HepG2 (cell line): ENCODE results near the gene PIANP. TPM values are rescaled to one million over a fixed set of nuclear protein-coding genes. Genes with fewer than 3 reads are reported as not detected.

ENCODE experiments used
- ATAC-seq: fragments of 200-7000 bp; cut with Tn5 transposase; 3 replicates; pipeline ENCODE4 v1.9.1; 2020; ENCODE audit warnings: mild to moderate bottlenecking, moderate library complexity
- BruUV-seq: library from RNA; stranded (reverse); fragments of 400-500 nt; replicated peaks from 2 replicates; lab custom pipeline; 2021; lab: Mats Ljungman, UMichigan
- CTCF ChIA-PET: fragments of 300-600 bp; formaldehyde crosslinking; extraction: SDS; loops from one replicate; lab custom pipeline; 2021; ENCODE audit warnings: low total read pairs, inconsistent platforms, low intra/inter-chr PET ratio; lab: Yijun Ruan, JAX
- POLR2A ChIA-PET: fragments of 350-600 bp; sonication (Branson Sonifier 250); formaldehyde crosslinking; loops from one replicate; lab custom pipeline; 2020; ENCODE audit warnings: antibody characterized with exemption, inconsistent platforms; lab: Yijun Ruan, JAX
- DNase-seq: peaks from one replicate; pipeline ENCODE4 v3.0.0-alpha.2; 2015; ENCODE audit warnings: low spot score
- FAIRE-seq: peaks from 3 replicates; lab custom pipeline; 2011; peaks lifted over from hg19 to GRCh38; lab: Jason Lieb, UNC
- H2AFZ ChIP-seq: one replicate; pipeline ENCODE4 v1.6.1; 2011; ENCODE audit warnings: low read length, inconsistent platforms
- H3K27ac ChIP-seq: fragments of 300-600 bp; 3 replicates; pipeline ENCODE4 v1.8.0; 2011; ENCODE audit warnings: mixed run types, mild to moderate bottlenecking, mixed read lengths, low read length, inconsistent platforms; ENCODE audit not compliant: insufficient read depth; ENCODE audit errors: extremely low read length
- H3K27me3 ChIP-seq, 2 experiments: fragments of 200-600 bp in 1 of 2; 2 replicates in 1 of 2; 3 replicates in 1 of 2; pipeline versions ENCODE4 v1.6.0 to v1.8.0; 2011; ENCODE audit warnings: low read length in 2 of 2, mild to moderate bottlenecking in 2 of 2, moderate library complexity in 2 of 2, inconsistent platforms in 1 of 2; ENCODE audit not compliant: insufficient read depth in 2 of 2, control insufficient read depth in 1 of 2
- H3K36me3 ChIP-seq, 2 experiments: fragments of 200-600 bp in 1 of 2; replicated peaks in 1 of 2; 2 replicates in 1 of 2; 3 replicates in 1 of 2; pipeline versions ENCODE4 v1.5.1 to v1.8.0; 2011; ENCODE audit warnings: low read length in 2 of 2, inconsistent platforms in 1 of 2; ENCODE audit not compliant: insufficient read depth in 2 of 2, control insufficient read depth in 1 of 2
- H3K4me1 ChIP-seq: 2 replicates; pipeline ENCODE4 v1.5.1; 2012; ENCODE audit warnings: low read length, inconsistent platforms; ENCODE audit not compliant: insufficient read depth
- H3K4me2 ChIP-seq: 2 replicates; pipeline ENCODE4 v1.6.0; 2011; ENCODE audit warnings: low read depth, low read length, inconsistent platforms
- H3K4me3 ChIP-seq, 3 experiments: fragments of 200-600 bp in 1 of 3; sonication (generic), shearing (Covaris generic) in 1 of 3; replicated peaks in 1 of 3; 2 replicates each; pipeline ENCODE4 v1.5.1; 2011 to 2016; ENCODE audit warnings: low read length in 3 of 3, inconsistent platforms in 2 of 3, low read depth in 2 of 3, mild to moderate bottlenecking in 2 of 3, control low read depth in 1 of 3, mixed read lengths in 1 of 3; ENCODE audit not compliant: insufficient read depth in 1 of 3
- H3K79me2 ChIP-seq: one replicate; pipeline ENCODE4 v1.6.1; 2011; ENCODE audit warnings: low read length, inconsistent platforms; ENCODE audit not compliant: insufficient read depth
- H3K9ac ChIP-seq: 2 replicates; pipeline ENCODE4 v1.6.0; 2011; ENCODE audit warnings: mild to moderate bottlenecking, low read depth, low read length, inconsistent platforms; ENCODE audit not compliant: insufficient read depth
- H3K9me3 ChIP-seq: 2 replicates; pipeline ENCODE4 v1.5.1; 2012; ENCODE audit warnings: mild to moderate bottlenecking, low read length
- H4K20me1 ChIP-seq: 2 replicates; pipeline ENCODE4 v1.6.0; 2011; ENCODE audit warnings: inconsistent platforms, mild to moderate bottlenecking, low read length, moderate library complexity; ENCODE audit not compliant: insufficient read depth
- ARID3A ChIP-seq: IDR thresholded peaks from 2 replicates; pipeline ENCODE4 v1.6.1; 2012; ENCODE audit warnings: low read depth, low read length, improper control_type of control experiment
- CEBPB ChIP-seq: IDR thresholded peaks from 2 replicates; pipeline ENCODE4 v1.6.1; 2011; ENCODE audit warnings: low read depth, low read length, improper control_type of control experiment, borderline replicate concordance
- CEBPG ChIP-seq: IDR thresholded peaks from 2 replicates; pipeline ENCODE4 v1.6.1; 2016
- CSRNP1 ChIP-seq: sonication (generic); formaldehyde crosslinking; IDR thresholded peaks from 2 replicates; pipeline ENCODE4 v1.8.1; 2023; ENCODE audit warnings: mild to moderate bottlenecking, missing genetic modification reagents
- FOXJ3 ChIP-seq: sonication (generic); formaldehyde crosslinking; IDR thresholded peaks from 2 replicates; pipeline ENCODE4 v1.4.0; 2020; ENCODE audit warnings: missing genetic modification reagents, mild to moderate bottlenecking, borderline replicate concordance
- HCFC1 ChIP-seq: fragments of 150-350 bp; IDR thresholded peaks from 2 replicates; pipeline ENCODE4 v1.6.1; 2014; ENCODE audit warnings: low read depth, low read length
- SMARCC2 ChIP-seq: fragments of 450-650 bp; IDR thresholded peaks from 2 replicates; pipeline ENCODE4 v1.6.1; 2017; ENCODE audit warnings: antibody characterized with exemption, mild to moderate bottlenecking
- STAG1 ChIP-seq: sonication (generic); formaldehyde crosslinking; IDR thresholded peaks from 2 replicates; pipeline ENCODE4 v1.4.0; 2020; ENCODE audit warnings: missing genetic modification reagents
- ZBTB42 ChIP-seq: sonication (generic); formaldehyde crosslinking; IDR thresholded peaks from 2 replicates; pipeline ENCODE4 v1.5.0; 2020; ENCODE audit warnings: mild to moderate bottlenecking, missing genetic modification reagents
- ZNF362 ChIP-seq: sonication (generic); formaldehyde crosslinking; IDR thresholded peaks from 2 replicates; pipeline ENCODE4 v1.4.0; 2020; ENCODE audit warnings: missing genetic modification reagents, mild to moderate bottlenecking, borderline replicate concordance
- ZNF383 ChIP-seq: sonication (generic); formaldehyde crosslinking; IDR thresholded peaks from 2 replicates; pipeline ENCODE4 v1.4.0; 2020; ENCODE audit warnings: missing genetic modification reagents, mild to moderate bottlenecking, borderline replicate concordance
- ZNF557 ChIP-seq: sonication (generic); formaldehyde crosslinking; IDR thresholded peaks from 2 replicates; pipeline ENCODE4 v1.4.0; 2020; ENCODE audit warnings: missing genetic modification reagents
- WGBS: methylation state at CpG from one replicate; pipeline ENCODE4 v1.1.6; 2017; ENCODE audit warnings: low lambda C conversion rate; 5-methylcytosine and 5-hydroxymethylcytosine counted together
- in situ Hi-C: cut with HindIII; loops from 2 replicates; pipeline ENCODE4 v1.10.0; 2017; ENCODE audit warnings: low pct_unique_long_range_greater_than_20kb; ENCODE audit not compliant: extremely low pct_ligation_motif_present
- intact Hi-C: fragments of 100-400 bp; cut with micrococcal nuclease; formaldehyde crosslinking; loops from one replicate; pipeline ENCODE4 v1.10.0; 2022; ENCODE audit not compliant: unreplicated experiment
- polyA plus RNA-seq, 8 experiments: library from polyadenylated mRNA; depleted of rRNA in 3 of 8; stranded (reverse) in 7 of 8; unstranded in 1 of 8; fragments of >200 nt; fragmentation: Illumina TruSeq in 4 of 8; extraction: Trizol in 4 of 8; gene quantifications; 2 replicates each; pipeline versions ENCODE4 v1.2.1 to v1.2.3, GENCODE V29; 2011 to 2016; ENCODE audit warnings: low read depth in 4 of 8, missing spikeins in 1 of 8, mixed read lengths in 1 of 8; ENCODE audit not compliant: insufficient read depth in 1 of 8
- total RNA-seq, 5 experiments: library from RNA; depleted of rRNA; stranded (reverse); fragments of >200 nt; fragmentation: Illumina TruSeq; extraction: Trizol; gene quantifications; 2 replicates each; pipeline ENCODE4 v1.2.3, GENCODE V29; 2016; ENCODE audit warnings: low read depth in 1 of 5
- TF ChIP-seq, protein P1 (sequence below): sonication (generic); formaldehyde crosslinking; IDR thresholded peaks from 2 replicates; pipeline ENCODE4 v1.5.0; 2020; ENCODE audit warnings: mild to moderate bottlenecking, missing genetic modification reagents, moderate library complexity
- TF ChIP-seq, protein P2 (sequence below): sonication (generic); formaldehyde crosslinking; IDR thresholded peaks from 2 replicates; pipeline ENCODE4 v1.4.0; 2020; ENCODE audit warnings: missing genetic modification reagents, borderline replicate concordance

Gene PIANP
- total and polyA plus RNA-seq, 2 of the 13 experiments (the other 11 are each of a cell fraction or from before 2014, with no cell fraction given): not detected

DNA sequence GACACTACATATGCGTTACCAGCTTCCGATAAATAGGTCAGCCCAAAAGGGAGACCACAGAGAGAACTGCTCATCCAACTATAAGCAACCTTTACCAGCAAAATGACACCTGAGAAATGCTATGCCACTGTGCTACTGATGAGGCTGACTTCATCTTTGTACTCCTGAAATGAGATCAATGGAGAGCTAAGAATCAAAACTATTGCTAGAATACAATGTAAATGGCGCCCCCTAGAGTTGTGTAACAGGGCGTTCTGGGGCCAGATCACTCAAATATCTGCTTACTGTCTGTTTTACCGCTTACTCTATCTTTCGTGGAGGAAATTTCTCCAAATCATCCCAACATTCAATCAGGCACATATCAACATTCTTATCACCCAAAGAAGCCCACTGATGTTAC is 16.0 kb downstream of the PIANP start:
- ChIA-PET CTCF (interaction anchor here (1.9 kb wide), 1 partner anchor 67 kb away, joined by 15 read pairs; no protein-coding TSS in a partner anchor), POLR2A (no interaction called here)
- Histone ChIP-seq H3K4me1 (peaks cover 46% of the 10 kb centered on the region), H3K9me3 (no peaks in the 10 kb centered on the region), H3K36me3 (peaks cover 0 to 16% of the 10 kb centered on the region in 2 experiments; a peak in 4 of 5 replicates), H3K4me3 (no peak overlapping the region), H3K79me2 (peaks cover 77% of the 10 kb centered on the region), H3K27me3 (no peaks in the 10 kb centered on the region; a peak in 2 of 5 replicates), H3K4me2 (no peak overlapping the region), H2AFZ (no peak overlapping the region), H3K9ac (no peak overlapping the region), H3K27ac (no peak overlapping the region), H4K20me1 (peaks cover 8% of the 10 kb centered on the region)
- FAIRE-seq (no peak), DNase-seq (peak; percentile 57), ATAC-seq (no peak)
- in situ Hi-C loops: no loop called here
- BruUV-seq: no TSS peak
- intact Hi-C loops: loop anchor here (5.0 kb wide), 1 partner anchor 127 kb away; the partner anchor contains the start of gene IFFO1
- WGBS: 76% methylated on average over 6 of the region's 6 CpGs
- no peak for TF ChIP-seq SMARCC2
- TF ChIP-seq ZNF362: no peak
- peak; percentile 45 for TF ChIP-seq STAG1 (CRISPR knock-in tag)
- TF ChIP-seq CEBPG (CRISPR knock-in tag): peak; percentile 40; the same call in 1 of the 2 replicates
- TF ChIP-seq HCFC1: no peak
- TF ChIP-seq ARID3A: peak; percentile 61
- no peak for TF ChIP-seq ZNF557 (CRISPR knock-in tag)
- TF ChIP-seq FOXJ3 (CRISPR knock-in tag): no peak
- TF ChIP-seq, protein P1, sequence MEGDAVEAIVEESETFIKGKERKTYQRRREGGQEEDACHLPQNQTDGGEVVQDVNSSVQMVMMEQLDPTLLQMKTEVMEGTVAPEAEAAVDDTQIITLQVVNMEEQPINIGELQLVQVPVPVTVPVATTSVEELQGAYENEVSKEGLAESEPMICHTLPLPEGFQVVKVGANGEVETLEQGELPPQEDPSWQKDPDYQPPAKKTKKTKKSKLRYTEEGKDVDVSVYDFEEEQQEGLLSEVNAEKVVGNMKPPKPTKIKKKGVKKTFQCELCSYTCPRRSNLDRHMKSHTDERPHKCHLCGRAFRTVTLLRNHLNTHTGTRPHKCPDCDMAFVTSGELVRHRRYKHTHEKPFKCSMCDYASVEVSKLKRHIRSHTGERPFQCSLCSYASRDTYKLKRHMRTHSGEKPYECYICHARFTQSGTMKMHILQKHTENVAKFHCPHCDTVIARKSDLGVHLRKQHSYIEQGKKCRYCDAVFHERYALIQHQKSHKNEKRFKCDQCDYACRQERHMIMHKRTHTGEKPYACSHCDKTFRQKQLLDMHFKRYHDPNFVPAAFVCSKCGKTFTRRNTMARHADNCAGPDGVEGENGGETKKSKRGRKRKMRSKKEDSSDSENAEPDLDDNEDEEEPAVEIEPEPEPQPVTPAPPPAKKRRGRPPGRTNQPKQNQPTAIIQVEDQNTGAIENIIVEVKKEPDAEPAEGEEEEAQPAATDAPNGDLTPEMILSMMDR (CRISPR knock-in tag): peak; percentile 63
- TF ChIP-seq ZBTB42 (CRISPR knock-in tag): no peak
- TF ChIP-seq CEBPB: peak; percentile 15; the same call in 1 of the 2 replicates
- TF ChIP-seq, protein P2, sequence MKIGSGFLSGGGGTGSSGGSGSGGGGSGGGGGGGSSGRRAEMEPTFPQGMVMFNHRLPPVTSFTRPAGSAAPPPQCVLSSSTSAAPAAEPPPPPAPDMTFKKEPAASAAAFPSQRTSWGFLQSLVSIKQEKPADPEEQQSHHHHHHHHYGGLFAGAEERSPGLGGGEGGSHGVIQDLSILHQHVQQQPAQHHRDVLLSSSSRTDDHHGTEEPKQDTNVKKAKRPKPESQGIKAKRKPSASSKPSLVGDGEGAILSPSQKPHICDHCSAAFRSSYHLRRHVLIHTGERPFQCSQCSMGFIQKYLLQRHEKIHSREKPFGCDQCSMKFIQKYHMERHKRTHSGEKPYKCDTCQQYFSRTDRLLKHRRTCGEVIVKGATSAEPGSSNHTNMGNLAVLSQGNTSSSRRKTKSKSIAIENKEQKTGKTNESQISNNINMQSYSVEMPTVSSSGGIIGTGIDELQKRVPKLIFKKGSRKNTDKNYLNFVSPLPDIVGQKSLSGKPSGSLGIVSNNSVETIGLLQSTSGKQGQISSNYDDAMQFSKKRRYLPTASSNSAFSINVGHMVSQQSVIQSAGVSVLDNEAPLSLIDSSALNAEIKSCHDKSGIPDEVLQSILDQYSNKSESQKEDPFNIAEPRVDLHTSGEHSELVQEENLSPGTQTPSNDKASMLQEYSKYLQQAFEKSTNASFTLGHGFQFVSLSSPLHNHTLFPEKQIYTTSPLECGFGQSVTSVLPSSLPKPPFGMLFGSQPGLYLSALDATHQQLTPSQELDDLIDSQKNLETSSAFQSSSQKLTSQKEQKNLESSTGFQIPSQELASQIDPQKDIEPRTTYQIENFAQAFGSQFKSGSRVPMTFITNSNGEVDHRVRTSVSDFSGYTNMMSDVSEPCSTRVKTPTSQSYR (CRISPR knock-in tag): no peak
- no peak for TF ChIP-seq ZNF383
- no peak for TF ChIP-seq CSRNP1 (CRISPR knock-in tag)
